ENCODE data around the gene RPS5.
"Not testable (repeated sequence)": the region's sequence is repeated elsewhere in the genome, so short reads cannot be mapped to it uniquely, and the experiment has no call there.

RPS5 gene

GRCh38 chr19:58406818-58407657, 20.0 kb downstream of the RPS5 start:
- no peak for DNase-seq (ENCODE audit: low spot score)

- DNase-seq (ENCODE audit: low spot score) = no peak
Measured at GRCh38 chr19:58407658-58408151, 20.6 kb downstream of the RPS5 start.

- peak; percentile 98 for DNase-seq (ENCODE audit: low spot score)
Measured at GRCh38 chr19:58408152-58409009, 21.3 kb downstream of the RPS5 start, which contains the start of gene ZNF584. Gene ZNF584 (plus strand): TSS chr19:58408649. CDS start chr19:58409148, 499 bp downstream.

GRCh38 chr19:58409010-58409790, 22.1 kb downstream of the RPS5 start:
- DNase-seq (ENCODE audit: low spot score) = no peak

GRCh38 chr19:58416604-58417003, 29.5 kb downstream of the RPS5 start:
- DNase-seq (ENCODE audit: low spot score) = no peak

GRCh38 chr19:58417071-58417470, 30.0 kb downstream of the RPS5 start:
- no peak for DNase-seq (ENCODE audit: low spot score)

GRCh38 chr19:58428617-58429016, 41.5 kb downstream of the RPS5 start:
- no peak for DNase-seq (ENCODE audit: low spot score)

- DNase-seq (ENCODE audit: low spot score) = no peak
Measured at GRCh38 chr19:58429745-58430144, 42.7 kb downstream of the RPS5 start.

- DNase-seq (ENCODE audit: low spot score) = no peak
Measured at GRCh38 chr19:58434217-58434616, 47.1 kb downstream of the RPS5 start.

- peak; percentile 100 for DNase-seq (ENCODE audit: low spot score)
Measured at GRCh38 chr19:58439576-58440554, 52.8 kb downstream of the RPS5 start, which contains the start of gene ZNF132. Gene ZNF132 (minus strand): TSS chr19:58440153. CDS start chr19:58439821, 332 bp downstream.

- peak; percentile 20 for DNase-seq (ENCODE audit: low spot score)
Measured at GRCh38 chr19:58440556-58440955, 53.5 kb downstream of the RPS5 start.

GRCh38 chr19:58442986-58443385, 55.9 kb downstream of the RPS5 start:
- DNase-seq (ENCODE audit: low spot score) = not testable (repeated sequence)

Data from Ammon's horn (tissue), 1 donor.